Spleen (tissue), 7 donors: ENCODE data around the gene SNX10.

Experiments used
- CTCF ChIP-seq, 11 experiments: fragments of 200-600 bp in 7 of 11; fragments of 450-650 bp in 4 of 11; sonication (generic) in 4 of 11; IDR thresholded peaks in 8 of 11; conservative IDR thresholded peaks in 3 of 11; 1 replicate in 7 of 11; 2 replicates in 4 of 11; pipeline versions ENCODE4 v1.4.0 to v1.8.0; 2016 to 2021; ENCODE audit warnings: antibody characterized with exemption in 11 of 11, inconsistent platforms in 4 of 11, mild to moderate bottlenecking in 1 of 11
- POLR2A ChIP-seq, 3 donors: fragments of 450-650 bp; IDR thresholded peaks; one replicate each; pipeline ENCODE4 v1.5.1; 2017; ENCODE audit warnings: antibody characterized with exemption in 3 of 3, mild to moderate bottlenecking in 1 of 3
- POLR2AphosphoS5 ChIP-seq, 3 donors: sonication (generic); formaldehyde crosslinking; IDR thresholded peaks; one replicate each; pipeline ENCODE4 v1.5.1; 2017; ENCODE audit warnings: antibody characterized with exemption in 3 of 3
- donor health status: DM: no; HTN: no; CAD: no; lungs with moderate emphysema.
- donor health status: DM: no; HTN: no; CAD: no.
- donor health status: DM: no; HTN: no; CAD: no.

- TF ChIP-seq POLR2AphosphoS5 (IDR thresholded peaks at IDR 0.05), result no peak
- no peak for TF ChIP-seq CTCF (IDR thresholded peaks at IDR 0.05 in 8 of 11, conservative IDR thresholded peaks at IDR 0.05 in 3 of 11)
- no peak for TF ChIP-seq POLR2A (IDR thresholded peaks at IDR 0.05)
These were observed 16.4 kb upstream of the SNX10 start for GRCh38 chr7:26275213-26275612.
